Measurements from ENCODE around the gene GALNT2.

GALNT2 gene

DNA sequence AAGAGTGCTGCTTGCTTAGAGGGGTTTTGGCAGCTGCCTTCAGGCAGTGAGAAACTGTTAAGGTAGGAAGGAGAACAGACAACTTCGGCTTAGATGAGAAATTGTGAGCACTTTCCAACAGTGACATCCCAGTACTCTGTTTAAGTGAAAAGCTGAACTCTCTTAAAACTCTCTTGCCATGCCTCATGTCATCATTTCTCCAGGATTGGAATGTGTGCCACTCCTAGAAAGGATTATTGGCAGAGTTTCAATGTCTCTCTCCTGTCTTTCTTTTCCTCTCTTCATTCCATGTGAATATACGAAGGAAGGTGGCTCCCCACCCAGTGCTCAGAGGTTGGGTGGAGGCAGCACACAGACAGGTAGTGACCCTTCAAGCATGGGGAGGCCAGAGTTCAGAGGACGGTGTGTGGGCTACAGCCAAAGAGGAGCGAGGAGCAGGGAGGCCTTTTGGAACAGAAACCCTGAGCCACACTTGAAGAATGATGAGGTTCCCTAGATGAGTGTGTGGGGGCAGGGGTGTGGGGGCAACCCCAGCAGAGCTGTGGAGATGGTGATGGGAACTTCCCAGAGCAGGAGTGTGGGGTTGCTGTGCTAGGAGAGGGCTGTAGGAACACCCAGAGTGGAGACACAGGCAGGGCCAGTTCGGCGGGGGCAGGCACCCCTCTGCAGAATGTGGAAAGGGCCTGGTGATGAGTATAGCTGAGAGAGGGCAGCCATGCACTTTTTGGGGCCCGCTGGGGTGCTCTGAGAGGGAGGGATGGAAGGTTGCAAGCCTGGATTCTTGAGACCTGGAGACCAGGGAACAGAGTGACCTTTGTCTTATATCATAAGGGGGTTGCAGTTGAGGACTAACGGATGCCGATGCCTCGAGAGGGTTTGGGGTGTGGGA lies 58.8 kb downstream of the GALNT2 start:
- H3K4me3 ChIP-seq (ENCODE audit: low read depth, low read length), result no peak overlapping the region
- H2AFZ ChIP-seq, result no peak overlapping the region
- no peaks in the 10 kb centered on the region for H3K36me3 ChIP-seq (ENCODE audit: control insufficient read depth, insufficient read depth, low read length)
- H3K4me2 ChIP-seq (ENCODE audit: low read length), result no peak overlapping the region
- no peaks in the 10 kb centered on the region for H3K27me3 ChIP-seq (ENCODE audit: control insufficient read depth, insufficient read depth, low read length)
- TF ChIP-seq, protein P1, sequence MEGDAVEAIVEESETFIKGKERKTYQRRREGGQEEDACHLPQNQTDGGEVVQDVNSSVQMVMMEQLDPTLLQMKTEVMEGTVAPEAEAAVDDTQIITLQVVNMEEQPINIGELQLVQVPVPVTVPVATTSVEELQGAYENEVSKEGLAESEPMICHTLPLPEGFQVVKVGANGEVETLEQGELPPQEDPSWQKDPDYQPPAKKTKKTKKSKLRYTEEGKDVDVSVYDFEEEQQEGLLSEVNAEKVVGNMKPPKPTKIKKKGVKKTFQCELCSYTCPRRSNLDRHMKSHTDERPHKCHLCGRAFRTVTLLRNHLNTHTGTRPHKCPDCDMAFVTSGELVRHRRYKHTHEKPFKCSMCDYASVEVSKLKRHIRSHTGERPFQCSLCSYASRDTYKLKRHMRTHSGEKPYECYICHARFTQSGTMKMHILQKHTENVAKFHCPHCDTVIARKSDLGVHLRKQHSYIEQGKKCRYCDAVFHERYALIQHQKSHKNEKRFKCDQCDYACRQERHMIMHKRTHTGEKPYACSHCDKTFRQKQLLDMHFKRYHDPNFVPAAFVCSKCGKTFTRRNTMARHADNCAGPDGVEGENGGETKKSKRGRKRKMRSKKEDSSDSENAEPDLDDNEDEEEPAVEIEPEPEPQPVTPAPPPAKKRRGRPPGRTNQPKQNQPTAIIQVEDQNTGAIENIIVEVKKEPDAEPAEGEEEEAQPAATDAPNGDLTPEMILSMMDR (IDR thresholded peaks at IDR 0.05), result no peak
- peaks cover 1% of the 10 kb centered on the region for H3K79me2 ChIP-seq
- H3K4me1 ChIP-seq, result no peaks in the 10 kb centered on the region
- no peak overlapping the region for H3K27ac ChIP-seq
- no peak overlapping the region for H3K9ac ChIP-seq
- no peaks in the 10 kb centered on the region for H3K9me3 ChIP-seq (ENCODE audit: control insufficient read depth, low read length)

DNA sequence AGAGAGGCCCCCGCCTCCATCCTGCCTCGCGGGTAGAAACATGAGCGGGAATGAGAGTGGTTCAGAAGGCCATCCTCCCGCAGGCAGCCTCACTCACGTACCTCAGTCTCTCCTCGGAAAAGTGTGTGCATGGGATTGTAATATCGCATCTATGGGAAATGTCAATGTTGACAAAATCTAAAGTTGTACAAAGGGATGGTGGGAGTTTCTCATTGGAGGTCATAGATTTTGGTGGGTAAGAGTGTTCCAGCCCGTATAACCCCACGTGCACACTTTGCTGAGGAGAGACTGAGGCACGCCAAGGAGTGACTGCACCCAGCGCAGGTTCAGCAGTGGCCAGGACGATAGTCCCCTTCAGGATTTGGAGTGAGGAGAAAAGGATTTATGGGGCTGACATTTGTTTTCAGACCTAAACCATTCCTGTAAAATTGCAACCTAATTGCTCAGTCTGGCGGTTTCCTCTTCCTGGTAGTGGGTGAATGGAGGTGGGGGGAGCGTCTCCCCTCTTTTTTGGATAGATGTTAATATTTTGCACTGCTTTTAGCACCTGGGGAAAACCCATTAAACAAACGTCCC lies 59.6 kb downstream of the GALNT2 start:
- no peak overlapping the region for H3K4me3 ChIP-seq (ENCODE audit: low read depth, low read length)

GRCh38 chr1:230127105-230128054 lies 60.3 kb downstream of the GALNT2 start:
- TF ChIP-seq, protein P1 (IDR thresholded peaks at IDR 0.05), result no peak
- Histone ChIP-seq H3K4me1 (no peaks in the 10 kb centered on the region), H3K27me3 (ENCODE audit: control insufficient read depth, insufficient read depth, low read length) (no peaks in the 10 kb centered on the region), H3K9me3 (ENCODE audit: control insufficient read depth, low read length) (no peaks in the 10 kb centered on the region), H3K36me3 (ENCODE audit: control insufficient read depth, insufficient read depth, low read length) (no peaks in the 10 kb centered on the region), H3K79me2 (no peaks in the 10 kb centered on the region), H3K4me3 (ENCODE audit: low read depth, low read length) (no peak overlapping the region), H3K4me2 (ENCODE audit: low read length) (no peak overlapping the region), H2AFZ (no peak overlapping the region), H3K9ac (no peak overlapping the region), H3K27ac (no peak overlapping the region)

More for the DNA sequence above, 59.6 kb downstream of the GALNT2 start:
- Histone ChIP-seq H3K27me3 (ENCODE audit: control insufficient read depth, insufficient read depth, low read length) (no peaks in the 10 kb centered on the region), H2AFZ (no peak overlapping the region), H3K4me1 (no peaks in the 10 kb centered on the region), H3K9ac (no peak overlapping the region), H3K4me2 (ENCODE audit: low read length) (no peak overlapping the region), H3K9me3 (ENCODE audit: control insufficient read depth, low read length) (no peaks in the 10 kb centered on the region), H3K27ac (no peak overlapping the region), H3K79me2 (no peaks in the 10 kb centered on the region), H3K36me3 (ENCODE audit: control insufficient read depth, insufficient read depth, low read length) (no peaks in the 10 kb centered on the region)
- TF ChIP-seq, protein P1 (IDR thresholded peaks at IDR 0.05), result no peak

DNA sequence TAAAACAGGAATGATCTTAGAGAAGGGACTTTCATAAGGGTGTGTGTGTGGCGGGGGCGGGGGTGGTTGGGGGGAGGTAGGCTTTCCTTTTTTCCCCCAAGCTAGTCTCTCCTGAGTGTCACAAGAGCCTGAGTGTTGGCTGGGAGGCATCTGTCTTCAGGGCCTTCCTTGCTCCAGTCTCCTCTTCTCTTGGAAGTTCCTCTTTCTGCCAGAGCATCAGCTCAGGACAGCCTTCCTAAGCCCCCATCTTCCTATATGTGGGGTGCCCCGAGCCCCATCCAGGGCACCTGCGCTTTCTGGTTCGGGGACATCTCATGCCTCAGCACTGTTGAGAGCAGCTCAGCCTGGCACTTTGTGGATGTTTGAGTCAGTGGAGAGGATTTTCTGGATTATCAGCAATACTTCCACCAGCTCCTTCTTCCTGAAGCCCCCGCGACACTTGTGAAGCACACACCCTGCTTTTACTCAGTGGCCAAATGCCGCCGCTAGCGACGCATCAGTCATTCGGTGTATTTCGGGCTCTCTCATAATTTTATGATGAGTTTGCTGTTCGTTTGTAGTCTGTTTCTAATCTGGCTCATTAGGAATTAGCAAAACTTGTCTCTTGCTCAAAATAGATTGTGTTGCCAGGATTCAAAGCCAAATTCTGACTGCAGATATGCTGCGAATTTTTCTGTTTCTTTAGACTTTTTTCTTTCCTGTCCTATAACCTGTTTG lies 61.7 kb downstream of the GALNT2 start:
- Histone ChIP-seq H3K4me1 (no peaks in the 10 kb centered on the region), H3K79me2 (no peaks in the 10 kb centered on the region)

More for the DNA sequence above, 61.7 kb downstream of the GALNT2 start:
- Histone ChIP-seq H3K27me3 (ENCODE audit: control insufficient read depth, insufficient read depth, low read length) (no peaks in the 10 kb centered on the region), H3K4me3 (ENCODE audit: low read depth, low read length) (no peak overlapping the region), H3K9me3 (ENCODE audit: control insufficient read depth, low read length) (no peaks in the 10 kb centered on the region), H3K9ac (no peak overlapping the region), H2AFZ (no peak overlapping the region), H3K4me2 (ENCODE audit: low read length) (no peak overlapping the region), H3K27ac (no peak overlapping the region), H3K36me3 (ENCODE audit: control insufficient read depth, insufficient read depth, low read length) (no peaks in the 10 kb centered on the region)
- TF ChIP-seq, protein P1 (IDR thresholded peaks at IDR 0.05), result no peak

All from parathyroid adenoma (tissue), 2 donors.